Measurements from ENCODE around the gene BST2.

GRCh38 chr19:17436094-17436873, 30.9 kb upstream of the BST2 start:
- TF ChIP-seq TAF1 (IDR thresholded peaks at IDR 0.05; ENCODE audit: low read depth) (no peak), RAD21 (IDR thresholded peaks at IDR 0.05; ENCODE audit: low read depth) (no peak), FOXM1 (IDR thresholded peaks at IDR 0.05; ENCODE audit: borderline replicate concordance, low read depth) (no peak), NFIC (IDR thresholded peaks at IDR 0.05) (no peak), EGR1 (IDR thresholded peaks at IDR 0.05) (no peak), REST (IDR thresholded peaks at IDR 0.05; ENCODE audit: low read depth) (no peak), CEBPB (IDR thresholded peaks at IDR 0.05) (no peak), EP300 (IDR thresholded peaks at IDR 0.05; ENCODE audit: borderline replicate concordance) (no peak), YY1 (IDR thresholded peaks at IDR 0.05; ENCODE audit: low read depth) (no peak), CREB1 (IDR thresholded peaks at IDR 0.05; ENCODE audit: low read depth) (no peak), ZBTB7A (IDR thresholded peaks at IDR 0.05; ENCODE audit: low read depth) (no peak), MAX (IDR thresholded peaks at IDR 0.05) (no peak), TEAD4 (IDR thresholded peaks at IDR 0.05) (no peak)
